H7 (cell line): ENCODE data around the gene REEP6. TPM values are rescaled to one million over a fixed set of nuclear protein-coding genes. Genes with fewer than 3 reads are reported as not detected.
A peak's percentile ranks its signal among the peaks of the same experiment; 100 is the strongest.

ENCODE experiments used
- DNase-seq: peaks from one replicate; pipeline ENCODE4 v3.0.0; 2012
- H3K27me3 ChIP-seq: 2 replicates; pipeline ENCODE4 v1.6.0; 2011; ENCODE audit warnings: mild to moderate bottlenecking, low read length; ENCODE audit not compliant: control insufficient read depth, insufficient read depth
- H3K36me3 ChIP-seq: replicated peaks from 2 replicates; pipeline ENCODE4 v1.5.1; 2011; ENCODE audit warnings: low read length; ENCODE audit not compliant: control insufficient read depth, insufficient read depth
- H3K4me3 ChIP-seq: 2 replicates; pipeline ENCODE4 v1.5.1; 2011; ENCODE audit warnings: low read depth, mild to moderate bottlenecking, control low read depth, low read length, moderate library complexity; ENCODE audit not compliant: insufficient read depth
- total RNA-seq: library from RNA; depleted of rRNA; stranded (reverse); fragments of >200 nt; shearing (Covaris generic); gene quantifications from 2 replicates; pipeline ENCODE4 v1.2.3, GENCODE V29; 2014

REEP6 gene
- total RNA-seq, 1 experiment from 2014 or later, result 4.5 TPM

DNA sequence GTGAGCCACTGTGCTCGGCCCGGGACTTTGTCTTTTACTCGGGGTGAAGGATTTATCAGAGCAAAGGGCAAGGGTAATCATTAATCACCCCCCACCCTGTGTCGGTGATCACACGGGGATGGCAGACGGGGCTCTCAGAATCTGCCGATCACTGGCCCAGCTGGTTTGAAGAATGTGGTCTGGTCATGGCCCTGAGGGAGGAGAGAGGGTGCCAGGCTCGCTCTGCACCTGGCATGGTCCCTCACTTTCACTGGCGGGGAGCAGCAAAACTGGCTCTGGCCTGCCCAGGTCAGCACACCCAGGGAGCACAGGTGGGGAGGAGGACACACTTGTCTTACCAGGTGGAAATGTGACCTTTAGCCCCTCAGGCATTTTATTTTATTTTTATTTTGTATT, 10.2 kb downstream of the REEP6 start:
- Histone ChIP-seq H3K4me3 (no peak overlapping the region), H3K36me3 (no peaks in the 10 kb centered on the region), H3K27me3 (peaks cover 12% of the 10 kb centered on the region)
- DNase-seq, result no peak

GRCh38 chr19:1502433-1503088, 11.6 kb downstream of the REEP6 start:
- no peak overlapping the region for H3K4me3 ChIP-seq
- no peak for DNase-seq
- H3K36me3 ChIP-seq, result no peaks in the 10 kb centered on the region
- peaks cover 12% of the 10 kb centered on the region for H3K27me3 ChIP-seq

- no peaks in the 10 kb centered on the region for H3K36me3 ChIP-seq
- H3K27me3 ChIP-seq, result peaks cover 12% of the 10 kb centered on the region
- peak; percentile 94 for DNase-seq
- H3K4me3 ChIP-seq, result peak overlapping the region; percentile 24; the same call in 1 of the 2 replicates
Observed at GRCh38 chr19:1503089-1503924, 12.3 kb downstream of the REEP6 start.

- Histone ChIP-seq H3K27me3 (peaks cover 12% of the 10 kb centered on the region), H3K4me3 (peak overlapping the region; percentile 0; the same call in 1 of the 2 replicates), H3K36me3 (no peaks in the 10 kb centered on the region)
- no peak for DNase-seq
Observed at GRCh38 chr19:1503925-1504773, 13.2 kb downstream of the REEP6 start.

DNA sequence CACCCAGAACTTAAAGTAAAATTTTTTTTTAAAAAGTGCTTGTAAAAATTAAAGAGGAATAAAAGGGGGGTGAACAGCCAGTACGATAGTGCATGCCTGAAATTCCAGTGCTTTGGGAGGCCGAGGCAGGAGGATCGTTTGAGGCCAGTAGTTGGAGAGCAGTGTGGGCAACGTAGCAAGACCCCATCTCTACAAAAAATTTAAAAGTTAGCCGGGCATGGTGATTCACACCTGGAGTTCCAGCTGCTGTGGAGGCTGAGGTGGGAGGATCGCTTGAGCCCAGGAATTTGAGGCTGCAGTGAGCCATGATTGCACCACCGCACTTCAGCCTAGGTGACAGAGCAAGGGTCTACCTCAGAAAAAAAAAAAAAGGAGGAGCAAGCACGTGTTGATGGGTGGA, 14.0 kb downstream of the REEP6 start:
- Histone ChIP-seq H3K4me3 (no peak overlapping the region), H3K36me3 (no peaks in the 10 kb centered on the region), H3K27me3 (peaks cover 20% of the 10 kb centered on the region)
- no peak for DNase-seq

GRCh38 chr19:1505991-1506881, 15.3 kb downstream of the REEP6 start:
- Histone ChIP-seq H3K27me3 (peaks cover 29% of the 10 kb centered on the region), H3K36me3 (no peaks in the 10 kb centered on the region), H3K4me3 (no peak overlapping the region)
- no peak for DNase-seq

GRCh38 chr19:1507192-1507660, 16.2 kb downstream of the REEP6 start:
- Histone ChIP-seq H3K36me3 (no peaks in the 10 kb centered on the region), H3K4me3 (peak overlapping the region; percentile 19)

DNA sequence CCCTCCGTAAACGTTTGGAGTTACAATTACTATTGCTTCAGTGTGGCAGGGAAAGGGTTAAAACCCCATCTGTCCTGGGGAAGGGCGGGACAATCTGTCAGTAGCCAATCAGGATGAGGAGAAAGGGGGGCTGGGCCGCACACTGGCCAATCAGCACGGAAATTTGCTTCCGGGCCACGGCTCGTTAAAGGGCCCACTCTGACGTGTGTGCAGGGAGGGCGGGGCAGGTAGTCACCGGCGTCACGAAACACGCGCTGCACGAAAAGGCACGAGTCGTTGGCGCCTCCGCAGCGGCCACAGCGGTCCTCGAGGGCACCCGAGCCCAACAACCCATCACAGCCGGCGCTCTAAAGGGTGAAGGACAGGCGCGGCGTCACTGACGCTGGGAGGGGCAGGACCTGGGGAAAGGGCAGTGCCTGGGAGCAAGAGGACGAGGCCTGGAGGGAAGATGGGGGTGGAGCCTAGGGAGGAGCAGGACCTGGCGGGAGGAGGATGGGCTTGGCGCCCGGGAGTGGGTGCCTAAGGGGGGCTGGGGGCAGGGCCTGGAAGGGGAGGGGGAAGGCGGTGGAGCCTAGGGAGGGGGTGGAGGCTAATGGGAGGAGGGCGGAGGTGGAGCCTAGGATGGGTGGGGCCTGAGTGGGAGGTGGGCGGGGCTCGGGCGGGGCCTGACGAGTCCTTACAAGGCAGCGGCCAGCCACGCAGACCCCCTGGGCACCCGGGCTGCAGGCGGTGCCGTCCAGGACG, 17.0 kb downstream of the REEP6 start:
- Histone ChIP-seq H3K4me3 (peak overlapping the region; percentile 79), H3K27me3 (peaks cover 42% of the 10 kb centered on the region), H3K36me3 (no peaks in the 10 kb centered on the region)
- DNase-seq, result peak; percentile 100

More at GRCh38 chr19:1507192-1507660, 16.2 kb downstream of the REEP6 start:
- peaks cover 37% of the 10 kb centered on the region for H3K27me3 ChIP-seq
- no peak for DNase-seq

GRCh38 chr19:1508507-1508856, 17.5 kb downstream of the REEP6 start:
- H3K36me3 ChIP-seq, result no peaks in the 10 kb centered on the region
- no peak for DNase-seq
- peak overlapping the region; percentile 31 for H3K4me3 ChIP-seq
- peaks cover 42% of the 10 kb centered on the region for H3K27me3 ChIP-seq

- Histone ChIP-seq H3K27me3 (peaks cover 37% of the 10 kb centered on the region), H3K36me3 (no peaks in the 10 kb centered on the region), H3K4me3 (no peak overlapping the region)
- no peak for DNase-seq
Observed at GRCh38 chr19:1509602-1510441, 18.8 kb downstream of the REEP6 start.

GRCh38 chr19:1510442-1510806, 19.4 kb downstream of the REEP6 start:
- DNase-seq, result peak; percentile 61
- Histone ChIP-seq H3K36me3 (no peaks in the 10 kb centered on the region), H3K4me3 (no peak overlapping the region), H3K27me3 (peaks cover 37% of the 10 kb centered on the region)

GRCh38 chr19:1510807-1511206, 19.8 kb downstream of the REEP6 start:
- peaks cover 37% of the 10 kb centered on the region for H3K27me3 ChIP-seq
- no peak overlapping the region for H3K4me3 ChIP-seq
- H3K36me3 ChIP-seq, result no peaks in the 10 kb centered on the region
- DNase-seq, result no peak
